Astrocyte (in vitro differentiated cells and primary cell): ENCODE measurements around the gene SFTPA2.
"Not testable (repeated sequence)": the region's sequence is repeated elsewhere in the genome, so short reads cannot be mapped to it uniquely, and the experiment has no call there.

ENCODE experiments used
- CTCF ChIP-seq: IDR thresholded peaks from 2 replicates; pipeline ENCODE4 v1.5.1; 2011; ENCODE audit warnings: low read depth, mild to moderate bottlenecking, inconsistent platforms, low read length, moderate library complexity; ENCODE audit not compliant: insufficient read depth
- EZH2 ChIP-seq: IDR thresholded peaks from 2 replicates; pipeline ENCODE4 v1.6.1; 2012; ENCODE audit warnings: mild to moderate bottlenecking, low read length, inconsistent platforms; ENCODE audit not compliant: insufficient read depth

GRCh38 chr10:79556961-79557360 is 3.2 kb downstream of the SFTPA2 start:
- TF ChIP-seq CTCF, EZH2: not testable (repeated sequence)
